Chondrocyte (in vitro differentiated cells): ENCODE data around the gene ADGRF5. TPM values are rescaled to one million over a fixed set of nuclear protein-coding genes. Genes with fewer than 3 reads are reported as not detected.

Experiments used
- DNase-seq: peaks from one replicate; pipeline ENCODE4 v3.0.0; 2021; ENCODE audit warnings: mixed read lengths, low spot score
- H3K27ac Mint-ChIP-seq: one replicate; pipeline ENCODE4 v1.8.0; 2021; ENCODE audit warnings: mild to moderate bottlenecking, moderate library complexity, mixed read lengths; ENCODE audit not compliant: unreplicated experiment
- H3K27me3 Mint-ChIP-seq: 2 replicates; pipeline ENCODE4 v1.8.0; 2021; ENCODE audit warnings: low read depth, mixed read lengths
- H3K36me3 Mint-ChIP-seq: 2 replicates; pipeline ENCODE4 v1.8.0; 2021; ENCODE audit warnings: low read depth, mixed read lengths
- H3K4me1 Mint-ChIP-seq: 2 replicates; pipeline ENCODE4 v1.8.0; 2021; ENCODE audit warnings: low read depth, mild to moderate bottlenecking, mixed read lengths
- H3K4me3 Mint-ChIP-seq: one replicate; pipeline ENCODE4 v1.8.0; 2021; ENCODE audit warnings: mild to moderate bottlenecking, moderate library complexity, mixed read lengths; ENCODE audit not compliant: unreplicated experiment
- H3K9me3 Mint-ChIP-seq: 2 replicates; pipeline ENCODE4 v1.8.0; 2021; ENCODE audit warnings: low read depth, mixed read lengths
- CTCF ChIP-seq: fragments of 200-600 bp; sonication (generic); IDR thresholded peaks from 2 replicates; pipeline ENCODE4 v1.5.0; 2021; ENCODE audit warnings: antibody characterized with exemption, mild to moderate bottlenecking, moderate library complexity
- total RNA-seq: library from RNA; stranded (reverse); gene quantifications from 3 replicates; pipeline ENCODE4 v1.2.1, GENCODE V29; 2021

ADGRF5 gene
- total RNA-seq, 1 donor from 2014 or later, result 0.67 TPM

GRCh38 chr6:46923476-46923875 is 1.7 kb upstream of the ADGRF5 start:
- peaks cover 15% of the 10 kb centered on the region for H3K4me1 Mint-ChIP-seq
- no peaks in the 10 kb centered on the region for H3K36me3 Mint-ChIP-seq
- H3K9me3 Mint-ChIP-seq, result no peaks in the 10 kb centered on the region
- no peak overlapping the region for H3K4me3 Mint-ChIP-seq
- no peak for DNase-seq
- no peak for TF ChIP-seq CTCF
- no peak overlapping the region for H3K27ac Mint-ChIP-seq
- H3K27me3 Mint-ChIP-seq, result no peaks in the 10 kb centered on the region

GRCh38 chr6:46921059-46921458 is 679 bp downstream of the ADGRF5 start:
- no peak for DNase-seq
- Mint-ChIP-seq H3K4me1 (peaks cover 5% of the 10 kb centered on the region), H3K9me3 (no peaks in the 10 kb centered on the region), H3K4me3 (no peak overlapping the region), H3K36me3 (no peaks in the 10 kb centered on the region), H3K27me3 (no peaks in the 10 kb centered on the region), H3K27ac (no peak overlapping the region)
- TF ChIP-seq CTCF, result no peak

GRCh38 chr6:46918806-46919205 is 2.9 kb downstream of the ADGRF5 start:
- Mint-ChIP-seq H3K9me3 (no peaks in the 10 kb centered on the region), H3K36me3 (no peaks in the 10 kb centered on the region), H3K27ac (no peak overlapping the region), H3K4me1 (no peaks in the 10 kb centered on the region), H3K27me3 (no peaks in the 10 kb centered on the region), H3K4me3 (no peak overlapping the region)
- DNase-seq, result no peak
- TF ChIP-seq CTCF, result no peak

- Mint-ChIP-seq H3K36me3 (peaks cover 2% of the 10 kb centered on the region), H3K27me3 (peaks cover 2% of the 10 kb centered on the region), H3K4me3 (no peak overlapping the region), H3K27ac (no peak overlapping the region), H3K4me1 (no peaks in the 10 kb centered on the region), H3K9me3 (no peaks in the 10 kb centered on the region)
- DNase-seq, result no peak
- TF ChIP-seq CTCF, result no peak
These were observed 4.7 kb downstream of the ADGRF5 start for GRCh38 chr6:46917002-46917545.

GRCh38 chr6:46915866-46916265 is 5.9 kb downstream of the ADGRF5 start:
- no peak for TF ChIP-seq CTCF
- H3K9me3 Mint-ChIP-seq, result no peaks in the 10 kb centered on the region
- no peak overlapping the region for H3K4me3 Mint-ChIP-seq
- DNase-seq, result no peak
- peaks cover 2% of the 10 kb centered on the region for H3K27me3 Mint-ChIP-seq
- no peaks in the 10 kb centered on the region for H3K4me1 Mint-ChIP-seq
- no peak overlapping the region for H3K27ac Mint-ChIP-seq
- H3K36me3 Mint-ChIP-seq, result peaks cover 2% of the 10 kb centered on the region
